GM19438 (cell line): ENCODE results near the gene AEBP1.

ENCODE experiments used
- ATAC-seq: cut with Tn5 transposase; IDR thresholded peaks from one replicate; pipeline ENCODE4 v1.9.1; 2021; ENCODE audit warnings: low read depth; ENCODE audit not compliant: unreplicated experiment

AEBP1 gene

DNA sequence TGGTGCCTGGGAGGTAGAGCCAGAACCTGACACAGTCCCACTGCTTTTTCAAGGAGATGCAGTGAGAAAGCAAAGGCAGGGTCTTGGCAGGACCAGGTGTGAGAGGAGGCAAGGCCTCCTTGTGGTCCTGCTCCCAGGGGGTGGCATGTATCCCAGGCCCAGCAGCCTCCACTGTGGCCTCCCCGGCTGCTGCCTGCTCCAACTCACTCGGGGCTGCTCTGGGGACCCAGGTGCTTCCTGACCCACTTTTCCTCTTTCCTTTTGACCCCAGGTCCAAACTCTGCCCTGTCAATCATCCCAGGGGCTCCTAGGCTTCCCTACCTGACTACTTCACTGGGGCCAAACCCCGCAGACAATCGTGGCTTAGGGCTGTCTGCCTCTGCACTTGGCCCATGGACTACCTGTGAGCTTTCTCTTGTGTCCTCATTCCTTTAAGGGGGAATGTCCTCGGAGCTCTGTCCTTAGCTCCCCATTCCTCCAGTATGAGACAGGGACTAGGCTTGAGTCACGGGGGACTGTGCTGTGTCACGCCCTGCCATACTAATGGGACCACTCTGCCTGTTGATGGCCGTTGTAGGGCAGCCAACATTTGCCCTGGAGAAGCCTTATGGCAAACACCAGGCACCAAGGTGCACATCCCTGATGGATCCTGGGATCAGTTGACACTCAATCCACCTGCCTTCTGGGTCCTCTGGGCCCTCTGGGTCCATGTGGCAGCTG is 1.1 kb upstream of the AEBP1 start:
- ATAC-seq: no peak

DNA sequence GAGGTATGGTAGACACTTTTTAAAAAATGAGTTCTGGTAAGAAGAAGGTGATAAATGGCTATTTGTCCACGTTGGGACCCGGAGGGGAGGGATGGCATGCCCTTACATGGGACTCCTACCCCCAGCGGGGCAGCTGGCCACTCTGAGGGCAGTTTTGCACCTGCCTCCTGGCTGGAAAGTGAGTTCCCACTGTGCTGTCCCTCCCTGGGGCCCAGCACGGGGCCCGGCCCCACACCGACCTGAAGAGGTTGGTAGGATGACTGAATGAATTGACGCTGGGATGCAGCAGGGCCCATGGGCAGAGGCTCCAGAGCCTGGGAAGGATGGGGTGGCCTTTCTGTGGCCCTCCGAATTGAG is 601 bp upstream of the AEBP1 start:
- ATAC-seq: no peak

DNA sequence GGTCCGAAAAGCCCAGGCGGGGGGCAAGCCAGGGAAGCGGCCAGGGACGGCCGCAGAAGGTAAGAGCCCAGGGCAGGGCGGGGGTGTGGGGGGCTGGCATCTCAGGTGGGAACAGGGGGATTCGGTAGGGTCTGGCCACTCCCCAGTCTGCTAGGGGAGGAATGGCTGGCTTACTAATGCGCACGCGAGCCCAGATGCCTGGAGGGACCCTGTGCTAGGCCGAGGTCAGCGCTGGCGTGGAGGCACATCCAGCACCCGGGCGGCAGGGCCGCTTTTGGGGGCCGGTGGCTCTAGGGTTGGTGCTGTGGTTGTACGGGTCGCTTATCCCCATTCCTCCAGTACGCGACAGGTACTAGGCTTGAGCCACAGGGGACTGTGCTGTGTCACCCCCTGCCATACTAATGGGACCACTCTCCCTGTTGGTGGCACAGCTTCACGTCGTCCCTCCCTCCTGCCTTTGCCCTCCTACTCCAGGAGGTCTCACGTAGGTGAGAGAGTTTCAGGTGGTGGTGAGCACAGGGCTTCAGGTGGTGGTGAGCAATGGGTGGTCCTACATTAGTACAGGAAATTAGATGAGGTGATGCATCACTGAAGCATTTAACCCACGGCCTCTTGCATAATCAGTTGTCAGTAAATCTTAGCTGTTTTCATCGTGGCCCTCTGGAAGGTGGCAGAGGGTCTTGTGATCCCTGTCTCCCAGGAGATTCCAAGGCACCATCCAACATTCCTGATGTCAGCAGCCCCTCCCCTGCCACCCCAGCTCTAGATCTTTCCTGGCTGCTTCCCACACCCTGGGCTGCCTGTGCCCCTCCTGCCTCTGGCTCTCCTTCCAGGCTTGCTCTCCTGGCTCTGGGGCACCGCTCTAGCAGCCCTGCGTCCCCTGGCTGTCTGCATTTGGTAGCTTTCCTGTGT is 971 bp downstream of the AEBP1 start:
- no peak for ATAC-seq

DNA sequence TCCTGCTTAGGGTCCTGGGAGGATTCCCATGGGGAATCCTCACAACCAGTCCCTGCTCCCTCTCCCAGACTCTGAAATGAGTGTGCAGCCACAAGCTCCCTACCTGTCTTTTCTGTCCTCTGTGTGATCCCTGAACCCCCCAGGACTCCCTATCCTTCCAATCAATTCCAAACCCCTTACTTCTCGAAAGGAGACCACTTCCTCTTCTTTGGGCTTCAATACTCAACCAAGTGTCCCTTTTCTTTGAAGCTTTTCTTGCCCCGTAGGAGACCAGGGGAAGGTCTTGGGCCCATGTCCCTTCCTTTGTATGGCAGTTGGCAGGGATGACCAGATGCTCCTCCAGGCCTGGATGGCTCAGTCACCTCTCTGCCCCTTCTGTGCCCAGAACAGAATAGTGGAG is 1.7 kb downstream of the AEBP1 start:
- no peak for ATAC-seq

DNA sequence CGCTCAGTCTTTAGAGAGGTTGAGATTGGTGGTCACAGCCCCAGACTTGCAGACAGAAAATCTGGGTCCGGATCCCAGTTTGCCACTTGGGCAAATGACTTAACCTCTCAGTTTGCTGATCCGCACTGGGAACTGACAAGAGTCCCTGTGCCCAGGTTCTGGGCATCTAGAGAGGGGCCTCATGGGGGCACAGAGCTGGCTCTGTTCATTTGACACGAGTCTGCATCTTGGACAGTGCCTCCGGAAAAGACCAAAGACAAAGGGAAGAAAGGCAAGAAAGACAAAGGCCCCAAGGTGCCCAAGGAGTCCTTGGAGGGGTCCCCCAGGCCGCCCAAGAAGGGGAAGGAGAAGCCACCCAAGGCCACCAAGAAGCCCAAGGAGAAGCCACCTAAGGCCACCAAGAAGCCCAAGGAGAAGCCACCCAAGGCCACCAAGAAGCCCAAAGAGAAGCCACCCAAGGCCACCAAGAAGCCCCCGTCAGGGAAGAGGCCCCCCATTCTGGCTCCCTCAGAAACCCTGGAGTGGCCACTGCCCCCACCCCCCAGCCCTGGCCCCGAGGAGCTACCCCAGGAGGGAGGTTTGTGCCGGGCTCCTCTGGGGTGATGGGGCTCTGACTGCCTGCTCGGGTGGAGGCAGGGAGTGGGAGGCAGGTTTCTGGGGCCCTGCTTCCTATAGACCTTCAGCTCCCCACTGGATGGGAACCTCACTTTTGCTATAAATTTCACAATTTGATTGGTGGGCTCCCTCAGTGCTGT is 2.3 kb downstream of the AEBP1 start:
- no peak for ATAC-seq

DNA sequence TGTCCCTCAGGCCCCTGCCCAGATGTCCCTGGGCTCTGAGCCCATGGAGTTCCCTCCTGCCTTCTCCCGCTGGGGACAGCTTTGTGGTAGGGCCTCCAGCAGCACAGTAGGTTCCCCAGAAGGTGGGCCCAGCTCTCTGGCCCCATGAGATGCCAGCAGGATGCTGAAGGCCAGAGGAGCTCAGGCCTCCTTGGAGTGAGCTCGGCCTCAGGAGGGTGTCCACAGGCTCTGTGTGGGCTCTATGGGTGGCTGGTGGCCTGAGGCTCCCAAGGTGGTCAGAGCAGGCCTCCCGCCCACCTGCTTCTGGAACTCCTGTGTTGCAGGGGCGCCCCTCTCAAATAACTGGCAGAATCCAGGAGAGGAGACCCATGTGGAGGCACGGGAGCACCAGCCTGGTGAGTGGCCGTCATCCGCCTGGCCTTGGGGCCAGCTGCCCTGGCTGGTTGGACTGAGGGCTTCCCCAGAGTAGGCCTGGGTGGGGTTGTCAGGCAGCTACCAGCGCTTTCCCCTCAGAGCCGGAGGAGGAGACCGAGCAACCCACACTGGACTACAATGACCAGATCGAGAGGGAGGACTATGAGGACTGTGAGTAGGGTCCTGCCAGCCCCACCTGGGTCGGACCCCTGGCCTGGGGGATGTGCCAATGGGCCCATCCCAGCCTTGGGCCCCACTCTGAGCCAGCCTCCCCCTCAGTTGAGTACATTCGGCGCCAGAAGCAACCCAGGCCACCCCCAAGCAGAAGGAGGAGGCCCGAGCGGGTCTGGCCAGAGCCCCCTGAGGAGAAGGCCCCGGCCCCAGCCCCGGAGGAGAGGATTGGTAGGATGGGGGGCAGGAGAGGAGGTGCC is 3.2 kb downstream of the AEBP1 start:
- ATAC-seq: no peak

DNA sequence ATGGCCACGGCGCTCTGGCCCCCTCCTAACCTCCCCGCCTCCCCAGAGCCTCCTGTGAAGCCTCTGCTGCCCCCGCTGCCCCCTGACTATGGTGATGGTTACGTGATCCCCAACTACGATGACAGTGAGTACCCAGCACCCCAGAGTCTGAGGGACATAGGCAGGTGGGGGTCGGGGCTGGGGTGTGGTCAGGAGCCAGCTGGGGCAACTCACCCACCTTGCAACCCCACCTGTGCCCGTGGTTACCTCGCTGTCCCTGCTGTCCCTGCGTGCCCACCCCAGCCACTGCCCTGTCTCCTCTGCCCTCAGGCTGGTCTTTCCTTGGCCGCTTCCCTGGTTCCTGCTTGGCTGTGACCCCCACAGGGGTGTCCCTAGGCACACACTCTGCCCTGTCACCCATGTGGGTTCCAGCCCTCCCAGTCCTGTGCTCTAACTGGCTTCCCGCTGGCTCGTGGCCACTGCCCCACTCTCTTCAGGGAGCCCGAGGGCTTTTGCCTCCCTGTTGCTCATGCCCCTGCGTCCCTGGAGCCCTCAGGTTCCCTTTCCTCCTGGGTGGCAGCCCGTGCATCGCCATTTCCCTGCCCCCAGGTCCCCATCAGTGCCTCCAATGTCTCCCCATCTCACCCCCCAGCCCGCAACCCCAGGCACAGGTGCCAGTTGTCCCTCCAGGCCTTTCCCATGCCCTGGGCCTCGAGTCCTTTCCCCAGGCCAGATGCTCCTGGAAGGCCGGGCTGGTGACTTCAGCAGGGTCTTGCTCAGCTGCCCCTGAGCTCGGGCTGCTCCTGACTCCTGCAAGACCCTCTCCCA is 4.0 kb downstream of the AEBP1 start:
- no peak for ATAC-seq

DNA sequence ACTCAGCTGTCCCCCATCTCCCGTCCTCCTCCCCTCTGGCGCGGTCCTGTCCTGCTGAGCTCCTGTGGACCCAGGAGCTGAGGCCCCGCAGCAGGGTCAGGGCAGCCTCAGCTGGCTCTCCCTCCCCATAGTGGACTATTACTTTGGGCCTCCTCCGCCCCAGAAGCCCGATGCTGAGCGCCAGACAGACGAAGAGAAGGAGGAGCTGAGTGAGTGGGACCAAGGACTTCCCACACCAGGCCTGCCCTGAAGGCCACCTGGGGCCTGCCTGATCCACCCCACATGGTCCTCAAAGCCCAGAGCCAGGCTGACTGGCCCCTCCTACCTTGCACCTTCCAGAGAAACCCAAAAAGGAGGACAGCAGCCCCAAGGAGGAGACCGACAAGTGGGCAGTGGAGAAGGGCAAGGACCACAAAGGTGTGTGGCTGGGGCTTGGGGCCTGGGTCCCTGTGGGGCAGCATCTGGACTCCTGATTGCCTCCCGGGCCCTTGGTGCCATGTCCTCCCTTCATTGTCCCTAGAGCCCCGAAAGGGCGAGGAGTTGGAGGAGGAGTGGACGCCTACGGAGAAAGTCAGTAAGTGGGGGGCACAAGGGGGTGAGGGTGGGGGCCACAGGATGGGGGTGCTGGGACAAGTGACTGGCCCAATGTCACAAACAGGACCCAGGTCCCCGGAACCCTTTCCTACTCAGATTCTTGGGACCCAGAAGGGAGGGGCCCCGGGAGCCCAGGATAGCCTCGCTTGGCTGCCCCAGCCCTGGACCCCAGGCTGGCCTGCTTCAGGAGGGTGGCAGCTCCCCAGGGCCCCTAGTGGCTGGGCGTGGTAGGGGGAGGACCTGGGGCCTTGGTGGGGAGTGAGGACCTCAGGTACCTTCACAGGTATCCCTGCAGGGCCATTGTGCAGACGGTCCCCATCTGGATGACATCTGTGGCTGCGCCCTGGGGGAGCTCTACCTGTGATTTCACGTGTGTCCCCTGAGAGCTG is 4.9 kb downstream of the AEBP1 start:
- ATAC-seq: no peak

DNA sequence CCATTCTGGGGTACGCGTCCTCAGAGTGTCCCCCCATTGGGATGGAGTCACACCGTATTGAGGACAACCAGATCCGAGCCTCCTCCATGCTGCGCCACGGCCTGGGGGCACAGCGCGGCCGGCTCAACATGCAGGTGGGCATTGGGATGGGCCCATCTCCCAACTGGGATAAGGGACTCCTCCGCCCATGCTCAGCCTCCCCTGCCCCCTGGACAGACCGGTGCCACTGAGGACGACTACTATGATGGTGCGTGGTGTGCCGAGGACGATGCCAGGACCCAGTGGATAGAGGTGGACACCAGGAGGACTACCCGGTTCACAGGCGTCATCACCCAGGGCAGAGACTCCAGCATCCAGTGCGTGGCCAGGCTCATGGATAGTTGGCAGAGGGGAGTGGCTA is 5.8 kb downstream of the AEBP1 start:
- no peak for ATAC-seq

DNA sequence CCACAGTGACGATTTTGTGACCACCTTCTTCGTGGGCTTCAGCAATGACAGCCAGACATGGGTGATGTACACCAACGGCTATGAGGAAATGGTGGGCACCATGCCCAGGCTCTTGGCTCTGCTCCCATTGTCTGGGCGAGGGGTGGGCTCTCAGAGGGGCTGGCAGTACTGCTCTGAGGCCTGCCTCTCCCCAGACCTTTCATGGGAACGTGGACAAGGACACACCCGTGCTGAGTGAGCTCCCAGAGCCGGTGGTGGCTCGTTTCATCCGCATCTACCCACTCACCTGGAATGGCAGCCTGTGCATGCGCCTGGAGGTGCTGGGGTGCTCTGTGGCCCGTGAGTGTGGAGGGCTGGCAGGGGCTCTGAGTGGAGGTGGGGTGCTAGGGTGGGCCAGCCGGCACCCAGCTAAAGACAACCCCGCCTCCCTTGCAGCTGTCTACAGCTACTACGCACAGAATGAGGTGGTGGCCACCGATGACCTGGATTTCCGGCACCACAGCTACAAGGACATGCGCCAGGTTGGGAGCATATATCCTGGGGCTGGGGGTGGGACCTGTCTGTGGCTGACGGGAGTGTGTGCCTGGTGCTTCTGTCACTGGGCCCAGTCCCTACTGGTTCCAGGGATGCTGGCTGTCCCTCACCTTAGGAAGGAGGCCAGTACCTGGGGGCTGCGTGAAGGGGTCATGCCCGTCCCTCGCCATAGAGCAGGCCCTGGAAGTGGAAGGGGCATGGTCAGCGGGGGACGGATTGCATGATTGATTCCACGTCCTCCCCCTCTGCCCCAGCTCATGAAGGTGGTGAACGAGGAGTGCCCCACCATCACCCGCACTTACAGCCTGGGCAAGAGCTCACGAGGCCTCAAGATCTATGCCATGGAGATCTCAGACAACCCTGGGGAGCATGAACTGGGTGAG is 6.8 kb downstream of the AEBP1 start:
- ATAC-seq: no peak

DNA sequence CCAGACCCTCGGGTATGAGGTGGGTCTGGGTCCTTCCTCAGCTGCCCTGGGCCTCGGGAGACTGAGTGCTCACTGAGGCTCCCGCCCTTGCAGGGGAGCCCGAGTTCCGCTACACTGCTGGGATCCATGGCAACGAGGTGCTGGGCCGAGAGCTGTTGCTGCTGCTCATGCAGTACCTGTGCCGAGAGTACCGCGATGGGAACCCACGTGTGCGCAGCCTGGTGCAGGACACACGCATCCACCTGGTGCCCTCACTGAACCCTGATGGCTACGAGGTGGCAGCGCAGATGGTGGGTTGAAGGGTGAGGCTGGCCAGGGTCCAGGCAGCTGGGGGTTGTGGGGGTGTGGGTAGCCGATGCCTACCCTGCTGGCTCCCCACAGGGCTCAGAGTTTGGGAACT is 7.6 kb downstream of the AEBP1 start:
- no peak for ATAC-seq

DNA sequence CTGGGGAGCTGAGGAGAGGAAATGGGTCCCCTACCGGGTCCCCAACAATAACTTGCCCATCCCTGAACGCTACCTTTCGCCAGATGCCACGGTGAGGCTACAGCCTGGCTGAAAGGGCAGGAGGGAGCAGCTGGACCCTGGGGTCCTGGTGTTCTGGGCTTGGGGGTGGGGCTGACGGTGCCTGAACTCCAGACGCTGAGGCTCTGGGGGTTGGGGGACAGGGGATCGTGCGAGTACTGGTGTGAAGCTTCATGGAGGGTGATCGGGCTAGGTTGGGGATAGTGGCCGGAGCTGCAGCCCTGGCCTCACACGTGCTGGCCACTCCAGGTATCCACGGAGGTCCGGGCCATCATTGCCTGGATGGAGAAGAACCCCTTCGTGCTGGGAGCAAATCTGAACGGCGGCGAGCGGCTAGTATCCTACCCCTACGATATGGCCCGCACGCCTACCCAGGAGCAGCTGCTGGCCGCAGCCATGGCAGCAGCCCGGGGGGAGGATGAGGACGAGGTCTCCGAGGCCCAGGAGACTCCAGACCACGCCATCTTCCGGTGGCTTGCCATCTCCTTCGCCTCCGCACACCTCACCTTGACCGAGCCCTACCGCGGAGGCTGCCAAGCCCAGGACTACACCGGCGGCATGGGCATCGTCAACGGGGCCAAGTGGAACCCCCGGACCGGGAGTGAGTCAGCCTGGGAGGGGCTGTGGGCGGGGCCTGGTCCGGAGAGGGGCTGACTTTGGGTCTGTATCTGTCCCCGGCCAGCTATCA is 8.3 kb downstream of the AEBP1 start:
- ATAC-seq: no peak

DNA sequence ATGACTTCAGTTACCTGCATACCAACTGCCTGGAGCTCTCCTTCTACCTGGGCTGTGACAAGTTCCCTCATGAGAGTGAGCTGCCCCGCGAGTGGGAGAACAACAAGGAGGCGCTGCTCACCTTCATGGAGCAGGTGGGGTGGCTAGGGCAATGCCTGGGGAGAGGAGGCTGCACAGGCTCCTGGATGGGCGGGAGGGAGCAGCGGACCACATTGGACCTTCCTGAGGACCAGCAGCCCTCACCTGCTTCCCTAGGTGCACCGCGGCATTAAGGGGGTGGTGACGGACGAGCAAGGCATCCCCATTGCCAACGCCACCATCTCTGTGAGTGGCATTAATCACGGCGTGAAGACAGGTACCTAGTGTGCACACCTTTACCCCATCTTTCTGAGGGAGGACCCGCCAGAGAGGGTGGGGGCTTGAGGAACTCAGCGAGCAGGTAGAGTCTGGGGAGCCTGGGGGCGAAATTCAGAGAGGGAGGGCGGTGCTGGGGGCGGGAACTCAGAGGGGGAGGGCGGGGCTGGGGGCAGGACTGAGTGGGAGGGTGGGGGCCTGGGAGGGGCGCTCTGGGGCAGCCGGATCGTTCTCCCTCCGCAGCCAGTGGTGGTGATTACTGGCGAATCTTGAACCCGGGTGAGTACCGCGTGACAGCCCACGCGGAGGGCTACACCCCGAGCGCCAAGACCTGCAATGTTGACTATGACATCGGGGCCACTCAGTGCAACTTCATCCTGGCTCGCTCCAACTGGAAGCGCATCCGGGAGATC is 9.0 kb downstream of the AEBP1 start:
- ATAC-seq: no peak

DNA sequence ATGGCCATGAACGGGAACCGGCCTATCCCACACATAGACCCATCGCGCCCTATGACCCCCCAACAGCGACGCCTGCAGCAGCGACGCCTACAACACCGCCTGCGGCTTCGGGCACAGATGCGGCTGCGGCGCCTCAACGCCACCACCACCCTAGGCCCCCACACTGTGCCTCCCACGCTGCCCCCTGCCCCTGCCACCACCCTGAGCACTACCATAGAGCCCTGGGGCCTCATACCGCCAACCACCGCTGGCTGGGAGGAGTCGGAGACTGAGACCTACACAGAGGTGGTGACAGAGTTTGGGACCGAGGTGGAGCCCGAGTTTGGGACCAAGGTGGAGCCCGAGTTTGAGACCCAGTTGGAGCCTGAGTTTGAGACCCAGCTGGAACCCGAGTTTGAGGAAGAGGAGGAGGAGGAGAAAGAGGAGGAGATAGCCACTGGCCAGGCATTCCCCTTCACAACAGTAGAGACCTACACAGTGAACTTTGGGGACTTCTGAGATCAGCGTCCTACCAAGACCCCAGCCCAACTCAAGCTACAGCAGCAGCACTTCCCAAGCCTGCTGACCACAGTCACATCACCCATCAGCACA is 9.7 kb downstream of the AEBP1 start:
- ATAC-seq: no peak

DNA sequence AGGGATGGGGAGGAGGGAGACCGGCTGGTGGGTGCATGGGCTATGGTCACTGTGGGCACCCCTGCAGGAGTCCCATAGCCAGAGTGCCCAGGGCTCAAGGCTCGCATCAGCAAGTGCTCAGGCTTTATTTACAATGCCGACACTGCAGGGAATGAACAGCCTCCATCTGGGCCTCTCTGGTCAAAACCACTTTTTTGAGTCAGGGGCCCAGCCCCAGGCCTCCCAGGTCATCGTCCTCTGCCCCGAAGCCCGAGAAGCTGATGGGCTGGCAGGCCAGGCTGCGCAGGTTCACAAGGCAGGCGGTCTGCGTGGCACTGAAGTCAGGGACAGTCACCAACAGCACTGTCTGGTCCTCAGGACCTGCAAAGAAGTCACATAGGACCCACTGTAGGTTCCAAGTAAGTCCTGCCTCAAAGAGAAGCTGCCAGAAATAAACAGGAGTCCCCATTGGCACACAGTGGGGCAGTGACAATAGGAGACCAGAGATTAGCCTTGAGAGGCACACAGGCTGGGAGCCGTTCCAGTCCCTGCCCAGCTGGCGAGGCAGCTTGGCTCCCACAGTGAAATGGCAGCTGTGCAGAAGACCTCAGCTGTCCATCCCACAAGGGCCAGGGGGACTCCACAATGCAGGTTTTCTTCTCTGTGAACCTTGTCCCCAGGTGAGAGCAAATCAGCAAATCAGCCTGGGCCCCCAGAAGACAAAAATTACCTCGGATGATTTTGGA is 10.6 kb downstream of the AEBP1 start:
- ATAC-seq: no peak
